ENCODE data around the gene NFATC2.
A peak's percentile ranks its signal among the peaks of the same experiment; 100 is the strongest.

Gene NFATC2

DNA sequence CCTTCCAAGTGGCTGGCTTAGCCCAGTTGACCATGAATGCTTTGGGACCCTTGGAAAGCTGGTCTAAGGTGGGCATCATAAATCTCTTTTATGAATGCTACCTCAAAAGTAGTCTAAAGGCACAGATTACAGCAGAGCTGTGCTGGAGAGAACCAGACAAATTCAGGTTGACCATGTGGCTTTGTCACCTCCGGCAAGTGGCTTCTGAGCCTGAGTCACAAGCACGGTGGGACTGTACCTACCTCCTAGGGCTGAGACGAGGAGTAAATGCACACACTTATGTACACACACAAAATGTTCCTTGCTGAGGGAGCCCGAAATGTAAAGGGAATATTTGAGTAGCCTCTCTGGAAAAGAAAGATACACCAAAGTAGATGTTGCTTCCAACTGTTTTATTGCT is 155.9 kb downstream of the NFATC2 start:
- no peak for DNase-seq

DNA sequence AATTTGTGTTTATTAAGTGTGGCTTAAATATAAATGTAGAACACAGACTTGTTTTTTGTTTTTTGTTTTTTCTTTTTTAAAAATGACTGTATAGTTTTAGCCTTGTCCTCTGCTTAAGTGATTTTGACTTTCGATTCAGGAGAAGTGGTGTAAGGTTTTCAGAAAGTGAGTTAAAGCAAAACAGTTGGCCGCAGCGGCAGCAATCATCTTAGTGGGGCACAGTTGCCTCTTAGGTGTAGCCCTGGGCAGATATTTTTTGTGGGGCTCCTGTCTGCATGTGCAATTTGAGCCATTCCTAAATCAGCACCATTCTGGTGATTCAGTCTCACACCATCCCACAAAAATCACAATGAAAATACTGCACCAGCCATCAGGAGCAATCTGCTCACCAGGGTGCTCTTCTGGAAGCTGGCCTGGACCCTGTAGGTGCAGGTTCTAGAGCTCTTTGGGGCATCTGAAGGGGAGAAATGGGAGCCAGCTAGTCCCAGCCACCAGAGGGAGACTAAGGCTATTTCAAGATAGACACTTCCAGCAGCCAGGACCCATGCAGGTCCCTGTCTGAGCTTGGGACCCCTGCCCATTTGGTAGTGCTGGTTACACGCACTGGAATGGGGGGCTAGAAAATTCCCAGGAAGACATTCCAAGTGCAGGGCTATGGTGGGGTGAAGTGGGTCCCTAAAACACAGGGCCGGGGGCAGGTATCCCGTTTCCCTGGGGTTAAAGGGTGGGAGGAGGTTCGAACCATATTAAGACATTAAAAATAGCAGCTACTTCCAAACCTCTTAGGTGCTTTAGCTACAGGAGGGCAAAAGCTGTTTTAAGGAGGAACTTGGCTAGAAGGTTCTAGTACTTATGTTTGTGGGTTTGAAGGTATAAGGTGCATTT is 156.6 kb downstream of the NFATC2 start:
- peak; percentile 72 for DNase-seq

DNA sequence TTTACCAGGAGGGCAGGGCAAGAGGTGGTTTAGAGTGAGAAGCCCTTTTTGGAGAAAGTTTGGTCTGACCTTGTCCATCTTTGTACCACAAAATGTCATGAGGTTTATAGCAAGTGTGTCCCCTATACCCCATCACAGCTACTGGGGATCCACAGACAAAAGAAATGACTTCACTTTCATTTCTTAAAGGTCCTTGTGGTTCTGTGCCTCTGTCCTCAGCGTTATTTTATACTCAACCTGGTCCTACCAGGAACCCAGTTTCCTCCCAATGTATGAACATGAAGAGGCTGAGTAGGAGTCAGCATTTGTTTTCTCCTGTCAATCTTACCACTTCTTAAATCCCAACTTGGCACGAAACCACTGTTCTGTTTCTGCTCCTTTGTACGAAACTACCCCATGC is 157.6 kb downstream of the NFATC2 start:
- no peak for DNase-seq

DNA sequence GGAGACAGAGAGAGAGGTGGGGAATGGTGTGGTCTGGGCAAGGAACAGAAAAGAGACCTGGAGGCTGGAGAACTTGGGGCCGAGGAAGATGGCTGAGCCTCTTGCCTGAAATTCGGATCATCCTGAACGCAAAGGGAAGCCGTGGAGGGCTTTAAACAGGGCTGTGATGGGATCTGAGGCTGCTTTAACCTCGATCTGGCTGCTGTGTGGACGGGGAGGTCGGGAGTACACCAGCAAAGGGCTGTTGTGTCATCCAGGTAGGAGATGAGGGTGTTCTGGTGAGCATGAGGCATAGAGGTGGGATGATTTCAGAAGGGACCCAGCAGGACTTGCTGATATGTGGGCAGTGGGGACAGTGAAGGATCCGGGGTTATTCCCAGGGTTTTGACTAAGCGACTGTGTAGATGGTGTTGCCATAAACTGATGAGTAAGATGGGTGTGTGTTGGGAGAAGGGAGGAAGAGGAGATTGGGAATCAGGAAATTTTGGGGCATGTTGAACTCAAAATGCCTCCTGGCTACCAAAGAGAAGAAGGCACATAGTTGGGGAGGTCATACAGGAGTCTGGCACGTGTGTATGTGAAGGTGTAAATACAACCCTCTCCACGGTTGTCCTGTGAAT is 158.5 kb downstream of the NFATC2 start:
- no peak for DNase-seq

DNA sequence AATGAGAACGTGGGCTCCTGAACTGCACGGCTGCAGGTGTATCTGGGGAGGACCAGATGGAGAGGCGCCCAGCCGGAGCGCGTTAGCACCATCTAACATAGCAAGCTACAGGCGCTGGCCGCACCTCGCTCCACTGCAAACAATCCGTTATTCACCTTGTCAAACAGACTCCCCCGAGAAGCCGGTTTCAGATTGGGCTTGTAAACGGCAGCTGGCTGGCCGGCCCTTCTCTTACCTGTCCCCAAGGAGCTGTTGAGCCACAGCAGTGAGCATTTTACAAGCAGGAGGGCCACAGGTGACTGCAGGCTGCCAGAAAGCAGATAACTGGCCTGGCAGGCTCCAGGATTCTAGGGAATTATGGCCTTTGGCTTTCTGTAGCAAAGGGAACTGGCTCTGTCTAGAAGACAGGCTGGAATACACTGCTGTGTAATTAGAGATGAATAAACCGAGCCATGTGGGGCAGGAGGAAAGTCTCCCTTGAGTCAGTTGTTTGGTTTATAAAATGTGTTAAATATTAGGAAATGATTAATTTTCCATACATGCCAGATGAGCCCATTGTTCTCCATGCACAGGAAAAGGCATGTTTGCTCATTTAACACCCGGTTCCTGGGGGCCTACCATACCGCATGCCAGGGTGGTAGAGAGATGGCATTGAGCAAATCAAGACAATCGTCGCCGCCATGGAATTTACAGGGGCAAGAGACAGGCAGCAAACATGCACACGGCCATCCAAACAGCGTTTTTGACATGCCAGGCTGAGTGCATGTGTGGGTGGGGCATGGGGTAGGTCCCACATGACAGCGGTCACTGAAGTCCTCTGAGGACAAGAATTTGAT is 159.3 kb downstream of the NFATC2 start:
- DNase-seq = peak; percentile 72

DNA sequence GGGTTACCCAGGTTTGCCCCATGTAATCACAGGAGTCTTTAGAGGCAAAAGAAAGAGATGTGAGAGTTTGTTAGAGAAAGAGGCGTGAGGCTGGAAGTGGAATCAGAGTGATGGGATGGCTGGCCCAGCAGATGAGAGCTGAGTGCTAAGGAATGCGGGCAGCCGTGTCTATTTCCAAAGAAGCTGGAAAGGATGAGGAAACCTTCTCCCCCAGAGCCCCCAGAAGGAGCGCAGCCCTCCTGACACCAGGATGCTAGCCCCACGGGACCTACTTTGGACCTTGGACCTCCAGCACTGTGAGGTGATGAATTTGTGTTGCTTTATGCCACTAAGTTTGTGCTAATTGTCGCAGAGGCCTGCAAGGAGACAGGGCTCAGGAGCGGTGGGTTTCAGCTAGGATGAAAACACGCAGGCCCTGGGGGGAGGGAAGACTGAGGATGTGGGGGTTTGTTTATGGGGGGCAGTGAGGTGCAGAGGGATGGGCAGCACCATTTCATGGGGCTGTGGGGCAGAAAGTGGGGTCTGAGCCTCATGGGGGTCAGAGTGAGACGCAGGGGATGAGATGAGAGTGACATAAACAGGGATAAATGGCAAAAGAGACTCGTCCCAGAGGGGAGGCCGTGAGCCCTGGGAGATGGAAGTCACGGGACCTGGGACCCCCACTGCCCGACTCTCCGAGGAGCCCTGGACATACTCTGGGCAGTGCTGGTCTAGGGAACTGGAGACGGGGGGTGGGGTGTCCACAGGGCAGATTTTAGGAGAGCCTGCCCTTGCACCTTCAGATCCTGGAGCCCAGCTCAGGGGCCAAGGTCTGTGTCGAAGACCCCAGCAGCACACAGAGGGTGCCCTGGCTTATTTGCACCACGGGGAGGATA is 160.2 kb downstream of the NFATC2 start:
- DNase-seq = no peak

DNA sequence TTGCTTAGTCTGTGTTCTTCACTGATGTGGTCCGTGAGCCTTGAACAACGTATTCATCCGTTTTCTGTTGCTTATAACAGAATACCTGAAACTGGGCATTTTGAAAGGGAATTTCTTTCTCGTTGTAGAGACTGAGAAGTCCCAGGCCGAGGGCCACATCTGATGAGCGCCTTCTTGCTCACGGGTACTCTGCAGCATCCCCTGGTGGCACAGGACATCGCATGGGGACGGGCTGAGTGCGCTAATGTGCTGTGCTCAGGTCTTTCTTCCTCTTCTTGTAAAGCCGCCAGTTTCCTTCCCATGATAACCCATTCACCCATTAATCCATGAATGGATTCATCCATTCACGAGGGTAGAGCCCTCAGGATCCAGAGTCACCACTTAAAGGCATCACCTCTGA is 161.0 kb downstream of the NFATC2 start:
- no peak for DNase-seq

DNA sequence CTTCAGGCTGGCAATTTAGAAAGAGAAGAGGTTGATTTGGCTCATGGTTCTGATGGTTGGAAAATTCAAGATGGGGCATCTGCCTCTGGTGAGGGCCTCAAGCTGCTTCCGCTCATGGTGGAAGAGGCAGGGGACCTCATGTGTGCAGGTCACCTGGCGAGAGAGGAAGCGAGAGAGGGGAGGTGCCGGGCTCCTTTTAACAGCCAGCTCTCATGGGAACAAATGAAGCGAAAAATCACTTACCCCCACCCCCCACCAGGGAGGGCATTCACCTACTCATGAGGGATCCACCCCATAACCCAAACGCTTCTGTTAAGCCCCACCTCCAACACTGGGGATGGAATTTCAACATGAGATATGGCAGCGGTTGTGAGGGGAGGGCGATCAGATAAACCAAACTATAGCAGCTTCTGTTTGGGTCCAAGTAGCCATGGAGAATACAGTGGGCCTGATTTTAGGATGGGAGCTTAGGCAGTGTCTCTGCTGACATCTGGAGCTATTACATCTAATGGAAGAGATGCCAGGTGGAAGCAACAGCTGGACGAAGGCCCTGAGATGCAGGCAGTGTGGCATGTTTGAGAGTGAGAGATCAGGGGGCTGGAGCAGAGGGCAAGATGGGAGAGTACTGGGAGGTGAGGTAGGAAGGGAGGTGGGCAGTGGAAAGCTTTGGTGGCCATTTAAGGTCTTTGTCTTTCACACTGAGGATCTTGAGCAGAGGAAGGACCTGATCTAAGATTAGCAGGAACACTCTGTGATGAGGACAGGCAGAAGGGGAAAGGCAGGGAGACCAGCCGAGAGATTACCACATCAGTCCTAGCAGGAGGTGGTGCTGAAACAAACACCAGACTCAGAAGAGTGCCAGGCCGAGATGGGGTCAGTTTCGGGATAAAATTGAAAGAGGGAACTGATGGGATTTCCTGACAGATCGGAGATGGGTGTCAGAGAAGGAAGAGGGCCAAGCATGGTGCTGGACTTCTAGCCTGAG is 161.8 kb downstream of the NFATC2 start:
- no peak for DNase-seq

DNA sequence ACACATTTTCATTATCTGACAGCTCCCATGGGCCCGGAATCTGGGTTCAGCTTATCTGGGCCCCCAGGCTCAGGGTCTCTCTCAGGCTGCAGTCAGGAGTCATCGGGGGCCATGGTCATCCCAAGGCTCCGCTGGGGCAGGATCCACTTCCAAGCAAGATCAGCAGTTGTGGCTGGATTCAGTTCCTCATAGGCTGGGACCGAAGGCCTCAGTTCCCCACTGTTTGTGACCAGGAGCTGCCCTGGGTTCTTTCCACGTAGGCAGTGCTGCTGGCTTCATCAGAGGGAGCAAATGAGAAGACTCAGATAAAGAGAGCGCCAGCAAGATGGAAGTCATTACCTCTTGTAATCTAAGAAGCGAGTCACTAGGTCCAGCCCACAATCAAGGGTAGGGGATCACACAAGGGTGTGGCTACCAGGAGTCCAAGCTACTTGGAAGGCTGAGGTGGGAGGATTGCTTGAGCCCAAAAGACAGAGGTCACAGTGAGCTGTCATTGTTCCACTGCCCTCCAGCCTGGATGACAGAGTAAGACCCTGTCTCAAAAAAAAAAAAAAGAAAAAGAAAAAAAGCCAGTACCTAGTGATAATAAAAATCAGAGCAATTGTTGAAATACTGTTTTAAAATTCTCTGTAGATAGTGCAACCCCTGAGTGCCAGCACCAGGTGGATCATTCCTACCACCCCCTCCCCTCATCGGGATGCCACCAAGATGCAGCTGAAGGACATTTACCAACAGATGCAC is 162.7 kb downstream of the NFATC2 start:
- DNase-seq = no peak

DNA sequence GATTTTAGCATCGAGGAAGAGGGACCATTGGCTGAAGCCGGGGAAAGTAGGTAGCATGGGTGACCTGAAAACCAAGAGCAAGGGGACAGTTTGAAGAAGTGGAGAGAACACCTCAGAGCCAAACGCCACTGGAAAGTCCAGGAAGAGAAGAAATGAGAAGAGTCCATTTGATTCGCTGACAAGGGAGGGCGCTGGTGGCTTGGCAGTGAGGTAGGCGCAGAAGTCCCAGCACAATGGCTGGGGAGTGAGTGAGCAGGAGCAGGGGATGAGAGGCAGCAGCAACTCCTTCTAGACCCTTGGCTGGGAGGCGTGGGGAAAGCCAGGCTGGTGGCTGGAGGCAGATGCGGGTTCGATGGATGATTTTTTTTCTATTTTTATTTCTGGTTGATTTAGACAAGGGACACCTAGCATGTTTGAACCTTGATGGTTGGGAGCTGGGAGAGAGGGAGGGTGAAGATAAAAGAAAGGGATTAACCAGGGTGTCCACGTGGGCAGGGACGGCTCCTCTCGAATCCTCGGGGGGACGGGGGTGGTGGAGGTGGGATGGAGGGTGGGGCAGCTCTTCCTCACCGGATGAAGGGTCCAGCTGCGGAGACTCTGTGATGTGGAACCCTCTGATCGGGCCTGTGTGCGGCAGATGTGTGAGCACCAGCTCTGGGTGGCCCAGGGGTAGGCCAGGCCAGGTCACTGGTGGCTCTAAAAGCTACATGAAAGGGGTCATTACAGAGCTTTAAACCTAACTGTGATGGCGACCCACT is 164.2 kb downstream of the NFATC2 start:
- peak; percentile 76 for DNase-seq

DNA sequence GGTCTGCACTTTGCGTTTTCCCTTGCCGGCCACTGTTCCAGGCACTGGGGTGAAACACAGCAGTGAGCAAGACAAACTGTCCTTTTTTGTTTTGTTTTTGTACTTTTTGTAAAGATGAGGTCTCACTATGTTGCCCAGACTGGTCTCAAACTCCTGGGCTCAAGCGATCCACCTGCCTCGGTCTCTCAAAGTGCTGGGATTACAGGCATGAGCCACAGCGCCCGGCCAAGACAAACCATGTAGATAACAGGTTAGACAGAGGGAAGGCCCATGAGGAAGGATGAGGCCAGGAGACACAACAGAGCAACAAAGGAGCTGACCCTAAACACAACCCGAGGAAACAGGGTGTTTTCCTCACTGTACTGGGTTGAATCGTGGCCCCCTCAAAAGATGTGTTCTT is 165.4 kb downstream of the NFATC2 start:
- no peak for DNase-seq

DNA sequence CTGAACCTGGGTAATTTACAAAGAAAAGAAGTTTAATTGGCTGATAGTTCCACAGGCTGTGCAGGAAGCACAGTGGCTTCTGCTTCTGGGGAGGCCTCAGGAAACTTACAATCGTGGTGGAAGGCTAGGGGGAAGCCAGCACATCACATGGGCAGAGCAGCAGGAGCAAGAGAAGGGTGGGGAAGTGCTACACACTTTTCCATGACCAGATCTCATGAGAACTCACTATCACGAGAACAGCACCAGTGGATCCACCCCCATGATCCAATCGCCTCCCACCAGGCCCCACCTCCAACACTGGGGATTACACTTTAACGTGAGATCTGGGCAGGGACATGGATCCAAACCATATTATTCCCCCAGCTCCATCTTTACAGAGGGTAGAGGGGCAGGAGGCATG is 166.4 kb downstream of the NFATC2 start:
- no peak for DNase-seq

DNA sequence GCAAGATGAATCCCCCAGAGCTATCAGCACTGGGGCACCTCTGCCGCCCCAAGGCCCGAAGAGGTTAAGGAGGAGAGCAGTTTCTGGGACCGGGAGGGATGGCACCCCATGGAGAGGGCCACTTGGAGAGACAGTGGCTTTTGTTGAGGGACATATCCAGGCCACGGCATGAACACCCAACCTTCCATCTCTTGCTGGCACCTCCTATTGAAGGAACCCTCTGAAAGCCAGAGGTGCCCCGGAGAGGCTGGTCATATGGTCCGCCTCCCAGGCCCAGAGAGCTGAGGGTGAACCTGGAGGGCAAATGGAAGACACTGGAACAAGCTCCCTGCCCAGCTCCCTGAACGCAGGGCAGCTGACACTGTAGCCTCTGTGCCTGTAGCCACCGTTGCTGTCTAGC is 167.0 kb downstream of the NFATC2 start:
- no peak for DNase-seq

DNA sequence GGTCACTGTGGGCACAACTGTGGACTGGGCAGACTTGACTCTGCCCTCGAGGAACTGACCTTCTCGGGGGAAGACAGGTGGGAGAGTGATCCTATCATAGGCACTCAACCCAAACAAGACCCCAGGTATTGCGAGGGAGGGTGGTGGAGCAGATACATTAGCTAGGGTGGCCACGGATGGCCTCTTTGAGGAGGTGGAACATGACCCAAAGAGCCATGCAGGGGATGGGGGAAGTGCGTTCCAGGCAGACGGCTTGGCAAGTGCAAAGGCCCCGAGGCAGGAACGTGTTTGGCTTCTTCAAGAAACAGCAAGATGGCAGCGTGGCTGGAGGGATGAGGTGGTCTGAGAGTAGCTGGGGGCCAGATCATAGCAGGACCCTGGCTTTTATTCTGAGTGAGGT is 167.6 kb downstream of the NFATC2 start:
- no peak for DNase-seq

DNA sequence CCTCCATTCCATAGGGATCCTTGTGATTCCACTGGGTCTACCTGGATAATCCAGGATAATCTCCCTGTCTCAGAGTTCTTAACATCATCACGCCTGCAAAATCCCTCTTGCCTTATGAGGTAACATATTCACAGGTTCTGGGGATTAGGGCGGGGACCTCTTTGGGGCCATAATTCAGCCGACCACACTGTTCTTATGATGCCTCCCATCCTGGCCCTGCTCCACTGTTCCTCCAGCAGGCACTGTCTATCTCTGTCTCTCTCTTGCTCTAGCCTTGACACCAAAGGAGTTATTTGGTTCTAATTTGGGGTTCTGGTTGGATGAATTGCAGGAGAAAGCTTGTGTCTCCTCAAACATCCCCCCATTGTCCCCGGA is 168.1 kb downstream of the NFATC2 start:
- DNase-seq = no peak

DNA sequence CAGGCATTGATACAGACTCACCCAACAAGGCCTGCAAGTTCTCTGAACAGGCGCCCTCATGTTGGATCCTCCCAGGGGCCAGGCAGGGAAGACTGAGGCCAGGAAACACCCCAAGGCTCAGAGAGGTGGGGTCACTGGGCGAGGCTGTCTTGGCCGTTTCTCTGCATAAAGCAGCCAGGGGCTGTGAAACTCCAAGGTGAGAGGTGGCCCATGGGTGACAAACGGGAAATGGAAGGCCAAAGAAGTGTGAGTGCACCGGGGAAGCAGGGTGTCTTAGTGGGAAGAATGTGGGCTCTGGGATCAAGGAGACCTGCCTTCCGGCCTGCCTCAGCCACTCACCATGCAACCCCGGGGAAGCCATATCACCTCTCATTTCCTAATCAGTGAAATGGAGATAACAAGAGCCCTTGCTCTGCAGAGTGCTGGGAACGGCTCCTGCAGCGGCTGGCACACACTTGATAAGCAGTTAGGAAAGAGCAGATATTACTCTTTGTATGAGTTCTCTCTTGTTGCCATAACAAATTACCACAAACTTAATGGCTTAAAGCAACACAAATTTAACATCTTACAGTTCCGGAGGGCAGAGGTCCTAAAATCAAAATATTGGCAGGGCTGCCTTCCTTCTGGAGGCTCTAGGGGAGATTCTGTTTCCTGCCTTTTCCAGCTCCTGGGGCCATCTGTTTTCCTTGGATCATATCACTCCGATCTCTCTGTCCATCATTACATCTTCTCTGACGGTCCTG is 168.6 kb downstream of the NFATC2 start:
- no peak for DNase-seq

DNA sequence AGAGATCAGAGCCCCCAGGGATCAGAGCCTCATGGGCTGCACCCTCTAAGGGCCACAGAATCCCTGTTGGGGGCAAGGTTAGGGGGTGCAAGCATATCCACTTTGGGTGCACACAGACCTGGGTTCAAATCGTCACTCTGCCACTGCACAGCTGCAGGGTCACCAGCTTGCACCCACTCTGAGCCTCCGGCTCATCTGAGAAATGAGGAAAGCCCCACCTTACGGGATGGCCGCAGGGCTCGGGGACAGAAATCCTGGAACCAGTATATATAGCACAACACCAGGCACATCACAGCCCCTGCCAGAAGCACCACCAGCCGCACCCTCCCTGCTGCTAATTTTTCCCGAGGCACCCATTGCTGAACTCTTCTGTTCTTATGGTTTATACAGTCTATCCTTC is 169.6 kb downstream of the NFATC2 start:
- no peak for DNase-seq

DNA sequence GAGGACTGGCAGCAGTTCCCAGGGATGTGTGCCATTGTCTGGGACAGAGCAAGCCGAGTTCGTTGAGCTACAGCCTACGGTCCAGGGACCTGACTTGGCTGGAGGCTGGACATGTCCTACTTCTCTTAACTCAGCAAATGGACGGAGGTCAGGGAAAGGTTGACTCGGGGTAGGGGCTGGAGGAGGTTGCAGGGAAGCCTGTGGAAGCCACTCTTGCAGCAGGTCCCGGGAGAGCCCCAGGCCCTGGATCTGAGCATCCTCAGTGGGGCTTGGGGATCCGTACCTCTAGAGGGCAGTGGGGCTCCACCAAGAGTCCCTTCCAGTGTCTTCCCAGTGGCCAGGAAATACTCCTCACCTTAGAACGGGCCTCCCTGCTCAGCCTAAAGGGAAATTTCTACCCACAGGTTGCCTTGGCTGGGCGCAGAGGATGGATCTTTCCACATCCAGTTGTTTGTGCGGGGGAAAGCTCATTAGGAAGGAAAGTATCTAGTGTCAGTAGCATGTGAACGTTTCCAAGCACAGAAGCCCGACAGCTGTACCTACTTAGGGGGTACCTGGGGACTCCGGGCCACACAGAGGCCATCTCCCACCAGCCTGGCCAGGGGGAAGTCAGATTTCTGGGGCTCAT is 170.2 kb downstream of the NFATC2 start:
- DNase-seq = peak; percentile 89

DNA sequence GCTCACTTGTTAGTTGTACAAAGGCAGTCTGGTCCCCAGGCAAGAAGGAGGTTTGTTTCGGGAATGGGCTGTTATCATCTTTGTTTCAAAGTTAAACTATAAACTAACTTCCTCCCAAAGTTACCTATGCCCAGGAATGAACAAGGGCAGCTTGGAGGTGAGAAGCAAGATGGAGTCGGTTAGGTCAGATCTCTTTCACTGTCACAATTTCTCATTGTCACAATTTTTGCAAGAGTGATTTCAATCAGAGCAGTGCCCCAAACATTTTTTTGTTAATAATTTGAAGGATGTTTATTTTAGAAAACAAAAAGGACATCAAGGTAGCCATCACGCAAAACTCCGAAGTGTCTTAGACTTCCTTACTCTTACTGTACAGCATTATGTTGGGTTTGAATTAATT is 170.8 kb downstream of the NFATC2 start:
- DNase-seq = no peak

Measured in islet precursor cell (in vitro differentiated cells).